Colonic mucosa (tissue), 4 donors: Measurements from ENCODE around the gene LAMA5. TPM values are rescaled to one million over a fixed set of nuclear protein-coding genes. Genes with fewer than 3 reads are reported as not detected.

Experiments used
- DNase-seq: peaks from one replicate; pipeline ENCODE4 v3.0.0-alpha.2; 2020
- H3K27ac ChIP-seq: fragments of 200-600 bp; one replicate; pipeline ENCODE4 v1.8.0; 2021
- H3K27me3 ChIP-seq: fragments of 200-600 bp; one replicate; pipeline ENCODE4 v1.8.0; 2021
- H3K36me3 ChIP-seq: fragments of 200-600 bp; one replicate; pipeline ENCODE4 v1.8.0; 2021
- H3K4me1 ChIP-seq: fragments of 200-600 bp; one replicate; pipeline ENCODE4 v1.8.0; 2021; ENCODE audit warnings: mild to moderate bottlenecking
- H3K4me3 ChIP-seq: fragments of 200-600 bp; one replicate; pipeline ENCODE4 v1.8.0; 2021
- H3K9ac ChIP-seq, 2 donors: one replicate each; pipeline ENCODE4 v1.7.0; 2013; ENCODE audit warnings: control low read depth in 2 of 2, low read depth in 2 of 2, low read length in 2 of 2
- H3K9me3 ChIP-seq: fragments of 200-600 bp; one replicate; pipeline ENCODE4 v1.8.0; 2021
- intact Hi-C: fragments of 100-400 bp; cut with DNase I; formaldehyde crosslinking; loops from one replicate; pipeline ENCODE4 v1.14.1; 2022
- total RNA-seq, 2 donors: library from RNA; stranded (reverse); fragmentation: NEBNext Ultra II Directional in 1 of 2; extraction: Animal tissue kit (Norgen Biotek cat#: 25700) in 1 of 2; gene quantifications; one replicate each; pipeline ENCODE4 v1.2.1, GENCODE V29; 2021
- TF ChIP-seq, protein P1 (sequence below): fragments of 200-600 bp; IDR thresholded peaks from one replicate; pipeline ENCODE4 v1.8.0; 2022; ENCODE audit warnings: antibody characterized with exemption, mild to moderate bottlenecking
- donor health status: healthy.
- donor health status: DM: no; HTN: no; CAD: no.
- donor health status: DM: no; HTN: no; CAD: no.

The LAMA5 gene
- total RNA-seq, 2 donors from 2014 or later, result 32.5 to 35.5 TPM

GRCh38 chr20:62269871-62270270 is 97.2 kb downstream of the LAMA5 start:
- H3K9me3 ChIP-seq, result no peaks in the 10 kb centered on the region
- intact Hi-C loops, result no loop called here
- no peak overlapping the region for H3K4me3 ChIP-seq
- H3K36me3 ChIP-seq, result peaks cover 20% of the 10 kb centered on the region
- no peaks in the 10 kb centered on the region for H3K27me3 ChIP-seq
- TF ChIP-seq, protein P1, sequence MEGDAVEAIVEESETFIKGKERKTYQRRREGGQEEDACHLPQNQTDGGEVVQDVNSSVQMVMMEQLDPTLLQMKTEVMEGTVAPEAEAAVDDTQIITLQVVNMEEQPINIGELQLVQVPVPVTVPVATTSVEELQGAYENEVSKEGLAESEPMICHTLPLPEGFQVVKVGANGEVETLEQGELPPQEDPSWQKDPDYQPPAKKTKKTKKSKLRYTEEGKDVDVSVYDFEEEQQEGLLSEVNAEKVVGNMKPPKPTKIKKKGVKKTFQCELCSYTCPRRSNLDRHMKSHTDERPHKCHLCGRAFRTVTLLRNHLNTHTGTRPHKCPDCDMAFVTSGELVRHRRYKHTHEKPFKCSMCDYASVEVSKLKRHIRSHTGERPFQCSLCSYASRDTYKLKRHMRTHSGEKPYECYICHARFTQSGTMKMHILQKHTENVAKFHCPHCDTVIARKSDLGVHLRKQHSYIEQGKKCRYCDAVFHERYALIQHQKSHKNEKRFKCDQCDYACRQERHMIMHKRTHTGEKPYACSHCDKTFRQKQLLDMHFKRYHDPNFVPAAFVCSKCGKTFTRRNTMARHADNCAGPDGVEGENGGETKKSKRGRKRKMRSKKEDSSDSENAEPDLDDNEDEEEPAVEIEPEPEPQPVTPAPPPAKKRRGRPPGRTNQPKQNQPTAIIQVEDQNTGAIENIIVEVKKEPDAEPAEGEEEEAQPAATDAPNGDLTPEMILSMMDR, result no peak
- no peaks in the 10 kb centered on the region for H3K4me1 ChIP-seq
- no peak overlapping the region for H3K27ac ChIP-seq
- no peak for DNase-seq
- H3K9ac ChIP-seq, result no peak overlapping the region

GRCh38 chr20:62269378-62269777 is 97.7 kb downstream of the LAMA5 start:
- H3K36me3 ChIP-seq, result peaks cover 24% of the 10 kb centered on the region
- intact Hi-C loops, result no loop called here
- H3K27ac ChIP-seq, result no peak overlapping the region
- H3K9ac ChIP-seq, result no peak overlapping the region
- H3K4me3 ChIP-seq, result no peak overlapping the region
- no peaks in the 10 kb centered on the region for H3K4me1 ChIP-seq
- no peak for DNase-seq
- TF ChIP-seq, protein P1, result no peak
- no peaks in the 10 kb centered on the region for H3K9me3 ChIP-seq
- H3K27me3 ChIP-seq, result no peaks in the 10 kb centered on the region

DNA sequence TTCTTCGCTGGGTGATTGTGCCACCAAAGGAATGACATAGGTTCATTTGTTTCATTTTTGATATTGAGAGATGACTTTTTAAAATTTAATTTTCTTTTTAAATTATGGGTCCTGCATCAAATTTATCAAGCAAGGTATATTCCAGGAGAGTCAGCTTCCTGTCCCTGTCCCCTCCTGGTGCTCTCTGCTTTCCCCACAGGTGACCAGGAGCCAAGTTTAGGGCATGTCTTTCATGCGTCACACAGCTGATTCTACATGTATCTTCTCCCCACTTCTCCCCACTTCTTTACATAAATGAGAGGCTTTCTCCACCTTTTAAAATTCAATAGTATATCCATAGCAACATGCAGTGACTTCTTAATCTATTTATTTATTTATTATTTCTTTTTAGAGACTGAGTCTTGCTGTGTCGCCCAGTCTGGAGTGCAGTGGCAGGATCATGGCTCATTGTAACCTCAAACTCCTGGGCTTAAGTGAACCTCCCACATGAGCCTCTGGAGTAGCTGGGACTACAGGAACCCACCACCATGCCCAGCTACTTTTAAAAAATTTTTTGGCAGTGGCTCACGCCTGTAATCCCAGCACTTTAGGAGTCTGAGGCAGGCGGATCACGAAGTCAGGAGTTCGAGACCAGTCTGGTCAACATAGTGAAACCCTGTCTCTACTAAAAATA is 98.7 kb downstream of the LAMA5 start:
- no peak for DNase-seq
- Histone ChIP-seq H3K36me3 (peaks cover 30% of the 10 kb centered on the region), H3K27ac (no peak overlapping the region), H3K9ac (no peak overlapping the region), H3K4me3 (no peak overlapping the region), H3K27me3 (no peaks in the 10 kb centered on the region), H3K4me1 (no peaks in the 10 kb centered on the region), H3K9me3 (no peaks in the 10 kb centered on the region)
- intact Hi-C loops, result no loop called here
- TF ChIP-seq, protein P1, result no peak

GRCh38 chr20:62267543-62267942 is 99.6 kb downstream of the LAMA5 start:
- Histone ChIP-seq H3K4me1 (no peaks in the 10 kb centered on the region), H3K36me3 (peaks cover 30% of the 10 kb centered on the region), H3K4me3 (no peak overlapping the region), H3K27me3 (no peaks in the 10 kb centered on the region), H3K9ac (no peak overlapping the region), H3K27ac (no peak overlapping the region), H3K9me3 (no peaks in the 10 kb centered on the region)
- intact Hi-C loops, result no loop called here
- TF ChIP-seq, protein P1, result no peak
- no peak for DNase-seq

DNA sequence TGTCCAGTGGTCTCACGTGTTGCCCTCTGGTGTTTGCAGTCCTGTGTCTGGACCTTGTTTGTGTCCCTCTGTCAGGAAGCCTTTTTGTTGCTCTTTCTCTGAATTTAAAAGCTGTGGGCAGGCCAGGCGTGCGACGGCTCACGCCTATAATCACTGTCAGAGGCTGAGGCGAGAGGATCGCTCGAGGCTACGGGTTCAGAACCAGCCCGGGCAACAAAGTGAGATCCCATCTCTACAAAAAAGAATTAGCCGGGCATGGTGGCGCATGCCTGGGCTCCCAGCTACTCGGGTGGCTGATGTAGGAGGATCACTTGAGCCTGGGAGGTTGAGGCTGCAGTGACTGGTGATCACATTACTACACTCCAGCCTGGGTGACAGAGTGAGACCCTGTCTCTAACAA is 100.3 kb downstream of the LAMA5 start:
- no peaks in the 10 kb centered on the region for H3K9me3 ChIP-seq
- H3K9ac ChIP-seq, result no peak overlapping the region
- H3K36me3 ChIP-seq, result peaks cover 24% of the 10 kb centered on the region
- no peak for DNase-seq
- intact Hi-C loops, result no loop called here
- no peaks in the 10 kb centered on the region for H3K27me3 ChIP-seq
- no peak overlapping the region for H3K4me3 ChIP-seq
- TF ChIP-seq, protein P1, result no peak
- no peak overlapping the region for H3K27ac ChIP-seq
- no peaks in the 10 kb centered on the region for H3K4me1 ChIP-seq
